ENCODE results near the gene SEPTIN8. TPM values are rescaled to one million over a fixed set of nuclear protein-coding genes. Genes with fewer than 3 reads are reported as not detected.

SEPTIN8 gene
- total RNA-seq, 1 experiment from 2014 or later, result 97.4 TPM

DNA sequence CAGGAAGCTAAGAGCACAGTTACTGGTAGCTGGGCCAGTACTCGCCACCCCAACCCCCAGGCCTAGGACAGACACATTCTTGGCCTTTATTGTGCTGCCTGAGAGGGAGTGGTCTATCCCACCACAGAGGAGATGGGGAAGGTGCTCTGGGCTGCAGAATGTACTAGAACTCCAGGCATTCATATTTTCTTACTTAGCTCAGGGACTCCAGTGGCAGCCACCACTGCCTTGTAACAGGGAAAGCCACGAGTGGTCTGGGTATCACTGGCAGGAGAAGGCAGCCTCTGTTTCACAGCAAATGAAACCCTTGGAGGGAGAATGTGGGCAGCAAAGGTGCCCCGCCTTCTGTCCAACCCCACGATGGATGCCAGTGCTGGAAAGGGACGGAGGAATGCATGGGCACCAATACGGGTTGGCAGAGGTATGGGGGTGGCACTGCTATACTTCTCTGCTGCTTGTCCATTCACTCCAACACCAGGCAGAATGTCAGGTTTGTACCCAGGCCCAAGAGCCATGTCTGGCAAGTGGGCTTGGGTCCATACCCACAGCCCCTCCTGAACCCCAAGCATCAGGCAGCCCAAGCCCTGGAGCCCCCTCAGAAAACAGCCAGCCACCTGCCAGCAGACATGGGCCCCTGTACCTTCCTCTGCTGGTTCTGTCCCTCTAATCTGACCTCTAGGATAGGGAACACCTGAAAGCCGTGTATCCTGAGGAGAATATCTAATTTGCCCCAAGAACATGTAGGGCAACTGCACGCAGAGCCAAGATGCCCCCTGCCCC, 4.6 kb downstream of the SEPTIN8 start:
- no peak for DNase-seq (ENCODE audit: low read depth in 1 of 2, low spot score in 2 of 2)
- H3K9me3 ChIP-seq (replicated peaks), result no peaks in the 10 kb centered on the region
- no peak overlapping the region for H3K4me3 ChIP-seq
- H3K27ac ChIP-seq, result no peak overlapping the region
- peaks cover 38% of the 10 kb centered on the region for H3K4me1 ChIP-seq (replicated peaks)
- peaks cover 20% of the 10 kb centered on the region for H3K36me3 ChIP-seq
- H3K27me3 ChIP-seq (replicated peaks), result no peaks in the 10 kb centered on the region

DNA sequence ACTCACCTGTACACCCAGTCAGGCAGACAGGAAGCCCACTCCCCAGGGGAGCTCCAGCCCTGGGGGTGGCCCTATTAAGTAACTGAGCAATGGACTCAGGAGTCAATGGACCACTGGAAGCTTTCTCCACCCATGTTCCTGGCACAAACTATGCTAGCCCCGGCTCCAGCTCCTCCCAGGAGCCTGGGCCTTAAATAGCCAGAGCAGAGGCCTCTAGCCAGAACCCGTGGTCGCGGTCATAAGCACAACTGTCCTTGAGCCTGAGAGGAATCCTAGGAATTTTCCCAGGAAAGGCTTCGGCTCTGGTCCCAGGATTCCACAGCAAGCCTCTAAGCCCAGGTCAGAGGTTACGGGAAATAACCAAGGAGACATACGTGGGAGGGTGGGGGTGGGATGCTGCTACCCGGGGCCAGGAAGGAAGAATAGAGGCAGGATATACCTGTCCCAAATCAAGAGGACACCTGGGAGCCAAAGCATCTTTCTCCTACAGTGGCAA, 5.5 kb downstream of the SEPTIN8 start:
- Histone ChIP-seq H3K4me3 (no peak overlapping the region), H3K36me3 (peaks cover 14% of the 10 kb centered on the region), H3K27me3 (replicated peaks) (no peaks in the 10 kb centered on the region), H3K9me3 (replicated peaks) (no peaks in the 10 kb centered on the region), H3K4me1 (replicated peaks) (peaks cover 39% of the 10 kb centered on the region), H3K27ac (no peak overlapping the region)
- peak in 1 of 2 experiments; percentile 35 for DNase-seq (ENCODE audit: low read depth in 1 of 2, low spot score in 2 of 2)

- Histone ChIP-seq H3K27me3 (replicated peaks) (no peaks in the 10 kb centered on the region), H3K27ac (no peak overlapping the region), H3K4me1 (replicated peaks) (peaks cover 33% of the 10 kb centered on the region), H3K36me3 (peaks cover 17% of the 10 kb centered on the region), H3K4me3 (no peak overlapping the region), H3K9me3 (replicated peaks) (no peaks in the 10 kb centered on the region)
- DNase-seq (ENCODE audit: low read depth in 1 of 2, low spot score in 2 of 2), result no peak
Observed at GRCh38 chr5:132770476-132771159, 6.4 kb downstream of the SEPTIN8 start.

DNA sequence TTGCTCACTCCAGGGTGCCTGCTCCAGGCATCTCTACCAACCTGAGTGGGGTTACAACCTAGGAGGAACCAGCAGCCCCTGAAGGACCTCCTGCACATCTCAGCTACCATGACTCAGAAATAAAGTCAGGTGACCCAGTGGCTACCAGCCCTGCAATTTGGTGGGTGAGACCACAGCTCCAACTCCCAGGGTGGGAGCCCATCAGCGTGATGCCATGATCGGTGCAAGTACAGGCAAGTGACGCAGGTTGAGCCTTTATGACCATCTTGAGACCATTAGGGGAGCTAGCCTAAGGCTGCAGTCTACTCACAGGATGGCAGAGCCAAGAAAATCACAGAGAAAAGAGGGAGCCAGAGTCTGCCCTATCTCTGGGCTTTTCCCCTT, 8.6 kb downstream of the SEPTIN8 start:
- H3K27ac ChIP-seq, result no peak overlapping the region
- H3K27me3 ChIP-seq (replicated peaks), result no peaks in the 10 kb centered on the region
- H3K9me3 ChIP-seq (replicated peaks), result no peaks in the 10 kb centered on the region
- peaks cover 31% of the 10 kb centered on the region for H3K4me1 ChIP-seq (replicated peaks)
- no peak for DNase-seq (ENCODE audit: low read depth in 1 of 2, low spot score in 2 of 2)
- H3K36me3 ChIP-seq, result peaks cover 30% of the 10 kb centered on the region
- no peak overlapping the region for H3K4me3 ChIP-seq

DNA sequence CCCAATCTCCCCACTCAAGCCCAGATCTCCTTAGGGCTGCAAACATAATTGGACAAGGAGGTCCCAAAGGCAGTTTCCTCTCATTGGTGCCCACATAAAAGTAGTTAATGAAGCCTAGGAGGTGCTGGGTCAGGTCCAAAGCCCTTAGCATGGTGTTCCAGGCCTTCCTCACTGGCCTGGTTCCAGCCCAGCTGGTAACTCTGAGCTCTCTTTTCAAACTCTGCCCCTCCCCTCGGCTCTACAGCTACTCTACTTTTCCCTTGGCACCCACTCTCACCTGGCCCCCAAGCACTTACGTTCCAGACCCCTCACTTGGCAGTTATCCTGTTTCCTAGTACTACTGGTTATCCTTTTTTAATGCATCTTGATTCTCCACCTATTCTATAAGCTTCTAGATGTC, 9.9 kb downstream of the SEPTIN8 start:
- peaks cover 27% of the 10 kb centered on the region for H3K4me1 ChIP-seq (replicated peaks)
- DNase-seq (ENCODE audit: low read depth in 1 of 2, low spot score in 2 of 2), result no peak
- peak overlapping the region; percentile 32 for H3K27ac ChIP-seq
- H3K36me3 ChIP-seq, result peaks cover 43% of the 10 kb centered on the region
- H3K9me3 ChIP-seq (replicated peaks), result no peaks in the 10 kb centered on the region
- H3K4me3 ChIP-seq, result no peak overlapping the region
- H3K27me3 ChIP-seq (replicated peaks), result no peaks in the 10 kb centered on the region

DNA sequence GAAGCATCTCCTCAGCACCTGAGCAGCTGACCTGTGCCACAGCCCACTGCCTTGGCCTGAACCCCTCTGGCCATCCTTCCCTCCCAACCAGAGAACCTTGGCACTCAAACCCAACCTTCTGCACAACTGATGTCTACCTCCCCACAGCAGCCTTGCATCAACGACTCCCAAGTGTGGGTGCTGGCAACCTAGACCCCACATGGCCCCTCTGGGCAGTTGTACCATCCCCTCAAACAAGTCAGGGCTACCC, 10.3 kb downstream of the SEPTIN8 start:
- H3K27ac ChIP-seq, result no peak overlapping the region
- H3K4me3 ChIP-seq, result no peak overlapping the region
- no peak for DNase-seq (ENCODE audit: low read depth in 1 of 2, low spot score in 2 of 2)
- peaks cover 23% of the 10 kb centered on the region for H3K4me1 ChIP-seq (replicated peaks)
- no peaks in the 10 kb centered on the region for H3K9me3 ChIP-seq (replicated peaks)
- H3K27me3 ChIP-seq (replicated peaks), result no peaks in the 10 kb centered on the region
- H3K36me3 ChIP-seq, result peaks cover 47% of the 10 kb centered on the region

DNA sequence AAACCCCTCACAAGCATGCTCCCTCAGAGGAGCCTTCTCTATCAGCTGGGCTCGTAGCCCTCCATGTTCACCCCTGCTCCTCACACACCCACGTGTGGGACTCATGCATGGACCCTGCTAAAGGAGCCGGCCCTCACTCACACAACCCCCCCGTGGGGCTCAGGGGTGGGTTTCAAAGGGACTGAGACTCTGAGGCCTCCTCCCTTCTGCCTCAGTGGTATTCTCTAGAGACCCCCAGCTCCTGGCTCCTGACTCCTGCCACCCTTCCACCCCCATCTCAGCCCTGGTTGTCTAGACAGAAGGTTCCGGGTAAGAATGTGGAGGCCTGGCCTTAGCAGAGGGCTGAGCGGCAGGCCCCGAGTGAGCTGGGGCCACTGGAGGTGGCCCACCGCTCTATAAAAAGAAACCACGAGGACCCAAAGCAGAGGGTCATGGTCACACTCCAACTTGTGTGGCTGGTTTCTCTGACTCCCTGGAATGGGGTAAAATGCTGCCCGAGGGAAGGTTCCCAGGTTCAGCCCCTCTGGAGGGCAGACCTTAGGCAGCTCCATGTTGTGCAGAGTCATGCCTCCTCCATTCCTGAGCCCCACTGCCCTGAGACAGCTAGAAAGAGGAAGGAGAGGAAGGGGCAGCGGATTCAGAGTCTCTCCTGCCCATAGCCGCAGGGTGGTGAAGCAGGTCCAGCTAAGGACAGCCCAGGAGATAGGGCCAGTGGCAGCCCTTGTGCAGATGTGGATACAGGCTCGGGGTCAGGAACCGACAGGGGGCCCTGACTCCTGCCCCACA, 10.8 kb downstream of the SEPTIN8 start:
- peaks cover 52% of the 10 kb centered on the region for H3K36me3 ChIP-seq
- H3K27ac ChIP-seq, result no peak overlapping the region
- peaks cover 19% of the 10 kb centered on the region for H3K4me1 ChIP-seq (replicated peaks)
- no peak overlapping the region for H3K4me3 ChIP-seq
- H3K9me3 ChIP-seq (replicated peaks), result no peaks in the 10 kb centered on the region
- DNase-seq (ENCODE audit: low read depth in 1 of 2, low spot score in 2 of 2), result no peak
- no peaks in the 10 kb centered on the region for H3K27me3 ChIP-seq (replicated peaks)

DNA sequence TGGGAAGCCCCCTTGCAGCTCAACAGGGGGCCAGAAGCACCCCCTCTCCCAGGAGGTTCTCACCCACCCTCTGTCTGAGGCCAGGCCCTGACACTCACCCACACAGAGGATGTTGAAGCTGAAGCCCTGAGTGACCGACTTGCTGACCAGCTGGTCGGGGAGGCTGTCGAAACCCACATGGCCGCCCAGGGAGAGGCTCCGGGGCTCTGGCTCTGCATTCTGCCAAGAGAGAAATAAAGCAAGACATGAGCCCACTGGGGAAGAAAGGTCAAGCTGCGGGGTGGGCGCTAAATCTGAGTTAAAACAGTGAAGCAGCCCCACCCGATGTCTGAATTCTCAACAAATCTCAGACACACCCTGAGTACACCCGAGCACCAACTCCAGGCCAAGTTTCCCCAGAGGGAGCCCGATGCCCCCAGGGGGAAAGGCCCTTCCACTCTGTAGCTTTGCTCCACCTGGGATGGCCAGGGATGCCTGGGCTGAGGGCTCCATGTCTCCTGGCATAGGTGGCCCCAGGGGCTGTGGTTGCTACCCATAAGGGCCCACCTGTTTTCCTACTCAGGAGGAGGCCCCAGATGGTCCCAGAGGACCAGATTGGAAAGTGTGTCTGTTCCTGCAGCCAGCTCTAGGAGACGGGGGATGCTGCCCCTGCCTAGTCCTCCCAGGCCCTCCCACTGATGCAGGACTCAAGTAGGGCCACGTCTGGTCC, 11.6 kb downstream of the SEPTIN8 start:
- H3K36me3 ChIP-seq, result peaks cover 60% of the 10 kb centered on the region
- DNase-seq (ENCODE audit: low read depth in 1 of 2, low spot score in 2 of 2), result no peak
- peaks cover 19% of the 10 kb centered on the region for H3K4me1 ChIP-seq (replicated peaks)
- no peaks in the 10 kb centered on the region for H3K9me3 ChIP-seq (replicated peaks)
- H3K4me3 ChIP-seq, result no peak overlapping the region
- no peaks in the 10 kb centered on the region for H3K27me3 ChIP-seq (replicated peaks)
- H3K27ac ChIP-seq, result no peak overlapping the region

GRCh38 chr5:132764671-132765238, 12.3 kb downstream of the SEPTIN8 start:
- H3K36me3 ChIP-seq, result peaks cover 67% of the 10 kb centered on the region
- no peaks in the 10 kb centered on the region for H3K9me3 ChIP-seq (replicated peaks)
- no peak overlapping the region for H3K27ac ChIP-seq
- peaks cover 19% of the 10 kb centered on the region for H3K4me1 ChIP-seq (replicated peaks)
- H3K4me3 ChIP-seq, result no peak overlapping the region
- DNase-seq (ENCODE audit: low read depth in 1 of 2, low spot score in 2 of 2), result no peak
- no peaks in the 10 kb centered on the region for H3K27me3 ChIP-seq (replicated peaks)

- Histone ChIP-seq H3K27ac (no peak overlapping the region), H3K27me3 (replicated peaks) (no peaks in the 10 kb centered on the region), H3K36me3 (peaks cover 70% of the 10 kb centered on the region), H3K4me3 (no peak overlapping the region), H3K4me1 (replicated peaks) (peaks cover 19% of the 10 kb centered on the region), H3K9me3 (replicated peaks) (no peaks in the 10 kb centered on the region)
- DNase-seq (ENCODE audit: low read depth in 1 of 2, low spot score in 2 of 2), result no peak
Observed at GRCh38 chr5:132764051-132764450, 13.0 kb downstream of the SEPTIN8 start.

DNA sequence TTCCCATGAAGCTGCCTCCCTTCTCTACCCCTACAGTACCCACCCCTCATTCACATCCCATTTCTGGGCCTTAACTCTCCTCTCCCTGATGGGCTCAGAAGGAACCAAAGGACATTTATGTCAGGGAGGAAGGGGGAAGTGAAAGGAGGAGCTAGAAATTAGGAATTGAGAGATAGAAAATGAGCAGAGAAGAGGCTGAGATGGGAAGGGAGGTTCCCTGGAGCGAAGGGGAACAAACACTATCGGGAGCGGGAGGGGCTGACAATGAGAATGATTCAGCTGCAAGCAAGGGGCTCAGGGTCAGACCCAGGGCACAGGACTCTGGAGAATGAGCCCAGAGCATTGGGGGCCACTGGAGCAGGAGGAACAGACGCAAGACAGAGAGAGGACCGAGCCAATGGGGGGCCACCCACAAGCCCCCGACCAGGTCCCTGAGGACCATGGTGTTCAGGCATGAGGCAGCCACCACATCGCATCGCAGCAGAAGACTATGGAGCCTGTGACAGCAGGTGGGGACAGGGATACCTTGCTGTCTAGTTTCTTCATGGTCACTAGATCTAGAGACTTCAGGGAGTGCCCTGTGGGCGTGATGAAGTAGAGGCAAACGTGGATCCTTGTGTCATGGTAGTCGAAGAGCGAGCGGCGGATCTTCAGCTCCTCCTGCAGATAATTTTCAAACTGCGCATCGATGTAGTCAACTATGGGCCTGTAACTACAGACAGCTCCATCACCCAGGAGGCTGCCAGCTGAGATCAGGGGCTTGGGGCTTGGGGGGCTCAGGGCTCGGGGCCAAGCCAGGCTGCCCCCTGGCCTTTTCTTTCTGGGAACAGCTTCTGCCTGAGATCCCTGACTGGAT, 13.6 kb downstream of the SEPTIN8 start:
- Histone ChIP-seq H3K4me3 (no peak overlapping the region), H3K9me3 (replicated peaks) (no peaks in the 10 kb centered on the region), H3K27ac (no peak overlapping the region), H3K27me3 (replicated peaks) (no peaks in the 10 kb centered on the region), H3K4me1 (replicated peaks) (peaks cover 12% of the 10 kb centered on the region), H3K36me3 (peaks cover 77% of the 10 kb centered on the region)
- DNase-seq (ENCODE audit: low read depth in 1 of 2, low spot score in 2 of 2), result peak in 1 of 2 experiments; percentile 39

DNA sequence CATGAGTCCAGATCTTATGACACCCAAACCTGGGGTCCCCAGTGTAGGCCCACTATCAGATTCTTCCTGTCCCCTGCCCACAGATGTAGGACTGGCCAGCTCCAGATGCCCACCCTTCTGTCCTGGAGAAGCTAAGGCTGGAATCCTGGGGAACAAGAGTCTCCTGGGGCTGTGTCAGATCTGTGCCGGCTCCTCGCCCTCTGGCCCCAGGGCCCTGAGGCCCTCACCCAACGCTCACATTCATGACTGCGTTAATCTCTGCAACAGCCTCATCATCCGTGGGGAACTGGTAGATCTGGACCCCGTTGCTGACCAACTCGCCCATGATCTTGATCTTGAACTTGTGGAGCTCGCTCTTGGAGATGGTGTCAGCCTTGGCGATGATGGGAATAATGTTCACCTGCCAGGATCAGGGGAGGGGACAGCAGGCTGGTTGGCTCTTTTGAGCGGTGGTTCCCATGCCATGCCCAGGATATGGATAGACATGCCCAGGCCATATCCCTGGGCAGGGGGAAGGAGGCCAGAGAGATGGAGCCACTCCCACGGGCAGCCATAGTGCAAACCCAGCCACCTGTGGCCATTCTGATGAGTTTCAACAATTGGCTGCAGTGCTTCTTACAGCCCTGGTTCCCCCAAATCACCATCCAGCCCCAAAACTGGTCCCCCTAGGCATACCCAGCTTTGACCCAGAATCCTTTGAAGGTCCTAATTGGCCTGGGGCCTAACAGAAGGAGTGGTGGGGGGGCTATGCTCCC, 14.6 kb downstream of the SEPTIN8 start:
- H3K27me3 ChIP-seq (replicated peaks), result no peaks in the 10 kb centered on the region
- no peak overlapping the region for H3K27ac ChIP-seq
- peak in 1 of 2 experiments; percentile 41 for DNase-seq (ENCODE audit: low read depth in 1 of 2, low spot score in 2 of 2)
- no peaks in the 10 kb centered on the region for H3K9me3 ChIP-seq (replicated peaks)
- H3K4me3 ChIP-seq, result no peak overlapping the region
- peaks cover 2% of the 10 kb centered on the region for H3K4me1 ChIP-seq (replicated peaks)
- H3K36me3 ChIP-seq, result peaks cover 86% of the 10 kb centered on the region

All from SJSA1 (cell line).